HEK293 (cell line): ENCODE measurements around the gene RNPS1.
"Not testable (repeated sequence)": the region's sequence is repeated elsewhere in the genome, so short reads cannot be mapped to it uniquely, and the experiment has no call there.

Experiments used
- CTCF ChIA-PET: fragments of 350-600 bp; formaldehyde crosslinking; extraction: SDS; loops from one replicate; lab custom pipeline; 2021; ENCODE audit warnings: antibody characterized with exemption; lab: Yijun Ruan, JAX
- POLR2A ChIA-PET: fragments of 300-600 bp; formaldehyde crosslinking; extraction: SDS; loops from one replicate; lab custom pipeline; 2020; ENCODE audit warnings: antibody characterized with exemption, inconsistent platforms; lab: Yijun Ruan, JAX
- H3K27ac ChIP-seq: fragments of 200-500 bp; sonication (Bioruptor generic); 2 replicates; pipeline ENCODE4 v1.5.1; 2014; ENCODE audit warnings: low read depth, low read length, control low read depth, inconsistent platforms; ENCODE audit errors: extremely low read depth
- H3K36me3 ChIP-seq, 2 experiments: fragments of 200-500 bp in 1 of 2; sonication (Bioruptor generic) in 1 of 2; 1 replicate in 1 of 2; 2 replicates in 1 of 2; pipeline ENCODE4 v1.5.1; 2014 to 2017; ENCODE audit warnings: inconsistent platforms in 2 of 2, low read length in 2 of 2; ENCODE audit not compliant: control insufficient read depth in 2 of 2, insufficient read depth in 1 of 2
- H3K4me1 ChIP-seq: fragments of 200-500 bp; sonication (Bioruptor generic); 2 replicates; pipeline ENCODE4 v1.5.1; 2014; ENCODE audit warnings: mild to moderate bottlenecking, low read length, inconsistent platforms; ENCODE audit not compliant: control insufficient read depth, insufficient read depth
- H3K4me3 ChIP-seq: 2 replicates; pipeline ENCODE4 v1.5.1; 2011; ENCODE audit warnings: low read depth, mild to moderate bottlenecking, control low read depth, low read length, moderate library complexity
- H3K9me3 ChIP-seq: fragments of 200-500 bp; sonication (Bioruptor generic); 2 replicates; pipeline ENCODE4 v1.5.1; 2014; ENCODE audit warnings: low read depth, low read length, inconsistent platforms; ENCODE audit not compliant: control insufficient read depth, insufficient read depth
- BCL11B ChIP-seq: fragments of 450-650 bp; formaldehyde crosslinking; IDR thresholded peaks from 2 replicates; pipeline ENCODE4 v1.5.1; 2016; ENCODE audit warnings: low read depth, missing biosample characterization, missing genetic modification characterization
- IKZF3 ChIP-seq: fragments of 450-650 bp; IDR thresholded peaks from 2 replicates; pipeline ENCODE4 v1.5.0; 2018; ENCODE audit warnings: missing biosample characterization, mild to moderate bottlenecking, missing genetic modification characterization, moderate library complexity
- KLF1 ChIP-seq: fragments of 450-650 bp; formaldehyde crosslinking; IDR thresholded peaks from 2 replicates; pipeline ENCODE4 v1.5.1; 2016; ENCODE audit warnings: missing biosample characterization, missing genetic modification characterization
- KLF9 ChIP-seq: fragments of 450-650 bp; formaldehyde crosslinking; IDR thresholded peaks from 2 replicates; pipeline ENCODE4 v1.5.1; 2016; ENCODE audit warnings: missing biosample characterization, missing genetic modification characterization, low read depth
- SP2 ChIP-seq: fragments of 450-650 bp; formaldehyde crosslinking; IDR thresholded peaks from 2 replicates; pipeline ENCODE4 v1.5.1; 2016; ENCODE audit warnings: missing biosample characterization, missing genetic modification characterization
- SP3 ChIP-seq: fragments of 450-650 bp; formaldehyde crosslinking; IDR thresholded peaks from 2 replicates; pipeline ENCODE4 v1.5.1; 2016; ENCODE audit warnings: missing biosample characterization, missing genetic modification characterization
- ZBTB7A ChIP-seq: fragments of 450-650 bp; formaldehyde crosslinking; IDR thresholded peaks from 2 replicates; pipeline ENCODE4 v1.5.1; 2016; ENCODE audit warnings: low read depth, missing biosample characterization, missing genetic modification characterization
- ZFHX2 ChIP-seq: fragments of 450-650 bp; formaldehyde crosslinking; conservative IDR thresholded peaks from 2 replicates; pipeline ENCODE4 v1.5.1; 2016; ENCODE audit warnings: missing biosample characterization, missing genetic modification characterization
- ZFP69B ChIP-seq: fragments of 450-650 bp; formaldehyde crosslinking; IDR thresholded peaks from 2 replicates; pipeline ENCODE4 v1.5.1; 2016; ENCODE audit warnings: missing biosample characterization, missing genetic modification characterization
- ZNF184 ChIP-seq: fragments of 450-650 bp; IDR thresholded peaks from 2 replicates; pipeline ENCODE4 v1.5.1; 2018; ENCODE audit warnings: missing biosample characterization, mild to moderate bottlenecking, missing genetic modification characterization
- ZNF596 ChIP-seq: fragments of 450-650 bp; IDR thresholded peaks from 2 replicates; pipeline ENCODE4 v1.5.0; 2018; ENCODE audit warnings: missing biosample characterization, mild to moderate bottlenecking, missing genetic modification characterization, moderate library complexity
- ZNF600 ChIP-seq: fragments of 450-650 bp; formaldehyde crosslinking; IDR thresholded peaks from 2 replicates; pipeline ENCODE4 v1.5.1; 2016; ENCODE audit warnings: missing biosample characterization, missing genetic modification characterization
- ZNF610 ChIP-seq: fragments of 450-650 bp; formaldehyde crosslinking; IDR thresholded peaks from 2 replicates; pipeline ENCODE4 v1.5.1; 2016; ENCODE audit warnings: missing biosample characterization, missing genetic modification characterization, borderline replicate concordance
- ZNF76 ChIP-seq: fragments of 450-650 bp; formaldehyde crosslinking; IDR thresholded peaks from 2 replicates; pipeline ENCODE4; 2016; ENCODE audit warnings: low read depth, missing biosample characterization, missing genetic modification characterization, borderline replicate concordance
- TF ChIP-seq, protein P1 (sequence below): fragments of 450-650 bp; formaldehyde crosslinking; IDR thresholded peaks from 2 replicates; pipeline ENCODE4 v1.5.1; 2017; ENCODE audit warnings: missing biosample characterization, missing genetic modification characterization

Gene RNPS1

DNA sequence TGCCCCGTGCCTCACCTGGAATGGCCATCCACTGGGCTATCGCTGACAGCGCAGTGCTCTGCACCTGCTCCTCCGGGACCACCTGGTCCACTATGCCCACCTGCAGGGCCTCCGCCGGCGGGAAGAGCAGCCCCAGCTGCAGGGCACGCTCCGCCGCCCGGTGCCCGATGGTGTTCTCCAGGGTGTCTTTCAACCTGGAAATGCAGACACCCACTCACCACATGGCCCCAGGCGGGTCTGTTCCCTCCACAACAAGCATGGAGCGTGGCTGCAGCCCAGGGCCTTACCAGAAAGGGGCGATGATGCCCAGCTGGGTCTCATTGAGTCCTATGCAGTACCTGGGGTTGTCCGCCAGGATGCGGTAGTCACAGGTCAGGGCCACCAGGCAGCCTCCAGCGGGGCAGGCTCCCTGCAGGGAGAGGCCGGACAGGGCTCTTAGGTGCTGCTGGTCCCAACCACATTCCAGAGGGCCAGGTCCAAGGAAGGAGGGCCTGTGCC lies 24.8 kb downstream of the RNPS1 start:
- Histone ChIP-seq H3K27ac (no peak overlapping the region), H3K4me3 (no peak overlapping the region), H3K9me3 (no peaks in the 10 kb centered on the region), H3K4me1 (no peaks in the 10 kb centered on the region), H3K36me3 (peaks cover 11 to 62% of the 10 kb centered on the region in 2 experiments; a peak in 2 of 3 replicates)
- TF ChIP-seq ZBTB7A (tag by site-specific recombination), result no peak
- POLR2A ChIA-PET, result no interaction called here
- CTCF ChIA-PET, result no interaction called here

DNA sequence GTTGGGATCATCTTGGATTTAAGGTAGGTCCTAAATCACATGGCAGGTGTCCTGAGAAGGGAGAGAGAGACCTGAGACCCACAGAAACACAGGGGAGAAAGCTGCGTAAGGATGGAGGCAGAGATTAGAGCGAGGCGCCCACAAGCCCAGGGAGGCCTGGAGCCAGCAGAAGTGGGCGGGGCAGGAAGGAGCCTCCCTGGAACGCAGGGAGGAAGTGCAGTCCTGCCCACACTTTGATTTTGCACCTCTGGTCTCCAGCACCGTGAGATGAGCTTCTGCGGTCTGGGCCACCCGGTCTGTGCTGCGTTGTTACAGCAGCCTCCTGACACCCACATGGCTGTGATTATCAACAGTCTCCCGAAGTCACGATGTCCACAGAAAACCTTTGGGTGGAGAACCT lies 25.3 kb downstream of the RNPS1 start:
- Histone ChIP-seq H3K4me1 (no peaks in the 10 kb centered on the region), H3K27ac (no peak overlapping the region; the same call in 1 of the 2 replicates), H3K4me3 (no peak overlapping the region), H3K36me3 (peaks cover 9 to 62% of the 10 kb centered on the region in 2 experiments; a peak in 2 of 3 replicates)
- CTCF ChIA-PET, result no interaction called here
- TF ChIP-seq ZFHX2 (tag by site-specific recombination) (peak; percentile 28; the same call in 1 of the 2 replicates), ZNF596 (peak; percentile 66), KLF1 (tag by site-specific recombination) (peak; percentile 26; the same call in 1 of the 2 replicates), ZFP69B (tag by site-specific recombination) (no peak), KLF9 (tag by site-specific recombination) (peak; percentile 66)
- TF ChIP-seq, protein P1, sequence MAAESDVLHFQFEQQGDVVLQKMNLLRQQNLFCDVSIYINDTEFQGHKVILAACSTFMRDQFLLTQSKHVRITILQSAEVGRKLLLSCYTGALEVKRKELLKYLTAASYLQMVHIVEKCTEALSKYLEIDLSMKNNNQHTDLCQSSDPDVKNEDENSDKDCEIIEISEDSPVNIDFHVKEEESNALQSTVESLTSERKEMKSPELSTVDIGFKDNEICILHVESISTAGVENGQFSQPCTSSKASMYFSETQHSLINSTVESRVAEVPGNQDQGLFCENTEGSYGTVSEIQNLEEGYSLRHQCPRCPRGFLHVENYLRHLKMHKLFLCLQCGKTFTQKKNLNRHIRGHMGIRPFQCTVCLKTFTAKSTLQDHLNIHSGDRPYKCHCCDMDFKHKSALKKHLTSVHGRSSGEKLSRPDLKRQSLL (tag by site-specific recombination), result no peak
- TF ChIP-seq, all 188 proteins: peak for 4
- POLR2A ChIA-PET, result interaction anchor here (1.9 to 2.2 kb wide), 2 partner anchors 8 to 9 kb away, joined by 7 read pairs; partner anchors contain the start of gene ECI1
- no peaks in the 10 kb centered on the region for H3K9me3 ChIP-seq

- peak; percentile 47 for TF ChIP-seq KLF1 (tag by site-specific recombination)
These were observed 27.6 kb downstream of the RNPS1 start for GRCh38 chr16:2240331-2240730.

DNA sequence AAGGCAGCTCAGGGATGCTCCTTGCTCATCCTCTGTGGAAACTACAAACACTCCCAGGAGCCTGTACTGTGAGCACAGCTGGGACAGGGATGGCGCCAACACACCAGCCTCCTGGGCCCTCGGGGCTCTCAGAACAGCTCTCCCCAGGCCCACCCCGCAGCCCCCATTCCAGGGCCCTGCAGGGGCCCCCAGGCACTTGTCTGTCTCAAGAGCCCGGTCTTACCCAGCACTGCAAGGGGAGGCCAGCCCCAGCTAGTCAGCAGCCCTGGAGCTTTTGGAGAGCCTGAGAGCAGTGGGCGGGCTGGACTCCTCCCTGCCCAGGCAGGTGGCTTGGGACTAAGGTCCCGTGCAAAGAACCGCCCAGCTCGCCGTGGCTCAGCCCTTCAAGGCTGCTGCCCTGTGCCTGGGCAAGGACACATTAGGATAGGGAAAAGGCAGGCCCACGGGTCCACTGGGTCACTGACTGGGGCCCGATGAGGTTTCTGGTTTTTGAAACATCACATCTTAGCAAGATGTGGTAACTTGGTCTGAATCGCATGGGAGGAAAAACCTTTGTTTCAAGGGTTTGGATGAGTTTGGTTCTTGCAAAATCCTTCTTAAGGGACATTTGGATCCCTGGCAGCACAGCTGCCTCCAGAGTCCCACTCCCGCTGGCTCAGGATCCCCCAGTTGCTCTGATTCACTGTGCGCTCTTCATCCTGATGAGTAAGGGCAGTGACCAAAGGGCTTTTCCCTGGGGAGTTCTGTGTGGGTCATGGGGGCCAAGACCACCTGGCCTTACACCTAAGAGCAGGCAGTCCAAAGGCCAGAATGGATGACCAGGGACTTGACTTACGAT lies 28.9 kb downstream of the RNPS1 start:
- Histone ChIP-seq H3K4me1 (peaks cover 4% of the 10 kb centered on the region; the same call in 1 of the 2 replicates), H3K4me3 (no peak overlapping the region), H3K27ac (0 out of 2 replicates have a peak overlapping the region, but pooled peaks have one; percentile 16), H3K36me3 (peaks cover 3 to 50% of the 10 kb centered on the region in 2 experiments; a peak in 2 of 3 replicates), H3K9me3 (no peaks in the 10 kb centered on the region)
- TF ChIP-seq IKZF3 (tag by site-specific recombination) (0 out of 2 replicates have a peak, but pooled peaks have one; percentile 12), KLF1 (tag by site-specific recombination) (peak; percentile 53), ZFHX2 (tag by site-specific recombination) (peak; percentile 49), ZNF610 (tag by site-specific recombination) (no peak), ZNF600 (tag by site-specific recombination) (0 out of 2 replicates have a peak, but pooled peaks have one; percentile 7), SP3 (tag by site-specific recombination) (peak; percentile 30; the same call in 1 of the 2 replicates), ZNF76 (tag by site-specific recombination) (no peak), BCL11B (tag by site-specific recombination) (0 out of 2 replicates have a peak, but pooled peaks have one; percentile 14), ZNF184 (tag by site-specific recombination) (no peak), SP2 (tag by site-specific recombination) (peak; percentile 24; the same call in 1 of the 2 replicates)
- CTCF ChIA-PET, result interaction anchor here (0.8 kb wide), 1 partner anchor 262 kb away, joined by 3 read pairs; no protein-coding TSS in a partner anchor
- POLR2A ChIA-PET, result interaction anchor here (0.6 to 5.3 kb wide), 8 partner anchors 8 to 84 kb away, joined by 3 to 48 read pairs (median 6); partner anchors contain the start of genes ECI1, MLST8 and TRAF7

More at GRCh38 chr16:2240331-2240730, 27.6 kb downstream of the RNPS1 start:
- H3K4me1 ChIP-seq, H3K9me3 ChIP-seq, CTCF ChIA-PET, H3K27ac ChIP-seq, H3K4me3 ChIP-seq: not testable (repeated sequence)
- H3K36me3 ChIP-seq, result peaks cover 3 to 50% of the 10 kb centered on the region in 2 experiments; a peak in 2 of 3 replicates
- POLR2A ChIA-PET, result interaction anchor here (5.3 kb wide), 1 partner anchor 11 kb away, joined by 48 read pairs; the partner anchor contains the start of gene ECI1
